ENCODE measurements around the gene KIFC3.
"Not testable (repeated sequence)": the region's sequence is repeated elsewhere in the genome, so short reads cannot be mapped to it uniquely, and the experiment has no call there.

The KIFC3 gene, protein sequence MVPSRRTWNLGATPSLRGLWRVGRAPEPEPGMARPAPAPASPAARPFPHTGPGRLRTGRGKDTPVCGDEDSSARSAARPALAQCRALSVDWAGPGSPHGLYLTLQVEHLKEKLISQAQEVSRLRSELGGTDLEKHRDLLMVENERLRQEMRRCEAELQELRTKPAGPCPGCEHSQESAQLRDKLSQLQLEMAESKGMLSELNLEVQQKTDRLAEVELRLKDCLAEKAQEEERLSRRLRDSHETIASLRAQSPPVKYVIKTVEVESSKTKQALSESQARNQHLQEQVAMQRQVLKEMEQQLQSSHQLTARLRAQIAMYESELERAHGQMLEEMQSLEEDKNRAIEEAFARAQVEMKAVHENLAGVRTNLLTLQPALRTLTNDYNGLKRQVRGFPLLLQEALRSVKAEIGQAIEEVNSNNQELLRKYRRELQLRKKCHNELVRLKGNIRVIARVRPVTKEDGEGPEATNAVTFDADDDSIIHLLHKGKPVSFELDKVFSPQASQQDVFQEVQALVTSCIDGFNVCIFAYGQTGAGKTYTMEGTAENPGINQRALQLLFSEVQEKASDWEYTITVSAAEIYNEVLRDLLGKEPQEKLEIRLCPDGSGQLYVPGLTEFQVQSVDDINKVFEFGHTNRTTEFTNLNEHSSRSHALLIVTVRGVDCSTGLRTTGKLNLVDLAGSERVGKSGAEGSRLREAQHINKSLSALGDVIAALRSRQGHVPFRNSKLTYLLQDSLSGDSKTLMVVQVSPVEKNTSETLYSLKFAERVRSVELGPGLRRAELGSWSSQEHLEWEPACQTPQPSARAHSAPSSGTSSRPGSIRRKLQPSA

DNA sequence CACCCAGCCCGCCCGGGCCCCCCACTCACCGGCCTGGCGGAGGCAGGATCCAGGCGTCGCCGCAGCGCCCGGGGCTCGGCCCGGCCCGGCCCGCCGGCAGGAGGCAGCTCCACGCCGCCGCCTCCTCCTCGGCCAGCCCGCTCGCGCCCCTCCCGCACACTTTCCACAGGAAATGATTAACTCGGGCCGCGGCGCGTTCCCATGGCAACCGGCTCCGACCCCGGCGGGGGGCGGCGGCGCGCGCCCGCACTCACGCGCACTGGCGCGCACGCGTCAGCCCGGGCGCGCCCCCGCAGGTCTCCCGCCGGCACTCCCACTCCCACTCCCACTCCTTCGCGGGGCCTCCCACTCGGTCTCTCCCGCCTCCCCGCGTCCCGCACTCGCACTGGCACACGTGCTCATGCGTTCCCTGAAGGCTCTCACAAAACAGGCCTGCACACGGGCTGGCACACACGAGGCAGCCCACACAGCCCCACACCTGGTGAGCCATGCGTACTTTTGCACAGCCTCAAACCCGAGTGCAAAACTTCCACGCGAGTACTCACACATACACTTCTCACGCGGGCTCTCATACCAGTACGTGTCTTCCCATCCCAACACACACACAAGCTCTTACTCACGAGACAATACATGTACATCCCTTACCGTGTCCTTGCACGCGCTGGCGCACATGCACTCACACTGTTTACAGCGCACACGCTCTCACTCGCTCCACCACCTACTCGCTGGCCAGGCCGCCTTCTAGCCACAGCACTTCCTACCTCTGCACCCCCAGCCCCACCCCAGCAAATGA, at the start of gene KIFC3:
Gene KIFC3, minus strand, starts transcription at position 151 of the 793 bp plus-strand sequence. CDS start 4,248 bp downstream, outside the sequence.
- Histone ChIP-seq H3K9me3 (ENCODE audit: insufficient read depth, low read length) (no peaks in the 10 kb centered on the region), H2AFZ (ENCODE audit: low read depth, low read length) (no peak within 1 kb of the TSS), H3K36me3 (replicated peaks; ENCODE audit: low read depth, low read length) (no peaks in the 10 kb centered on the region), H3K79me2 (ENCODE audit: low read length) (no peaks in the 10 kb centered on the region), H4K20me1 (ENCODE audit: insufficient read depth, low read length) (no peaks in the 10 kb centered on the region), H3K4me1 (ENCODE audit: low read length) (no peaks in the 10 kb centered on the region), H3K9ac (ENCODE audit: low read length) (no peak within 1 kb of the TSS), H3K27me3 (ENCODE audit: low read depth, low read length) (peaks cover 44% of the 10 kb centered on the region), H3K27ac (ENCODE audit: low read length) (no peak within 1 kb of the TSS), H3K4me3 (ENCODE audit: low read length) (no peak within 1 kb of the TSS), H3K4me2 (ENCODE audit: low read length) (no peak within 1 kb of the TSS)
- TF ChIP-seq, protein P1, sequence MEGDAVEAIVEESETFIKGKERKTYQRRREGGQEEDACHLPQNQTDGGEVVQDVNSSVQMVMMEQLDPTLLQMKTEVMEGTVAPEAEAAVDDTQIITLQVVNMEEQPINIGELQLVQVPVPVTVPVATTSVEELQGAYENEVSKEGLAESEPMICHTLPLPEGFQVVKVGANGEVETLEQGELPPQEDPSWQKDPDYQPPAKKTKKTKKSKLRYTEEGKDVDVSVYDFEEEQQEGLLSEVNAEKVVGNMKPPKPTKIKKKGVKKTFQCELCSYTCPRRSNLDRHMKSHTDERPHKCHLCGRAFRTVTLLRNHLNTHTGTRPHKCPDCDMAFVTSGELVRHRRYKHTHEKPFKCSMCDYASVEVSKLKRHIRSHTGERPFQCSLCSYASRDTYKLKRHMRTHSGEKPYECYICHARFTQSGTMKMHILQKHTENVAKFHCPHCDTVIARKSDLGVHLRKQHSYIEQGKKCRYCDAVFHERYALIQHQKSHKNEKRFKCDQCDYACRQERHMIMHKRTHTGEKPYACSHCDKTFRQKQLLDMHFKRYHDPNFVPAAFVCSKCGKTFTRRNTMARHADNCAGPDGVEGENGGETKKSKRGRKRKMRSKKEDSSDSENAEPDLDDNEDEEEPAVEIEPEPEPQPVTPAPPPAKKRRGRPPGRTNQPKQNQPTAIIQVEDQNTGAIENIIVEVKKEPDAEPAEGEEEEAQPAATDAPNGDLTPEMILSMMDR (IDR thresholded peaks at IDR 0.05; ENCODE audit: low read depth, low read length) = no peak
- no peak for TF ChIP-seq EZH2phosphoT487 (IDR thresholded peaks at IDR 0.05; ENCODE audit: low read depth)

DNA sequence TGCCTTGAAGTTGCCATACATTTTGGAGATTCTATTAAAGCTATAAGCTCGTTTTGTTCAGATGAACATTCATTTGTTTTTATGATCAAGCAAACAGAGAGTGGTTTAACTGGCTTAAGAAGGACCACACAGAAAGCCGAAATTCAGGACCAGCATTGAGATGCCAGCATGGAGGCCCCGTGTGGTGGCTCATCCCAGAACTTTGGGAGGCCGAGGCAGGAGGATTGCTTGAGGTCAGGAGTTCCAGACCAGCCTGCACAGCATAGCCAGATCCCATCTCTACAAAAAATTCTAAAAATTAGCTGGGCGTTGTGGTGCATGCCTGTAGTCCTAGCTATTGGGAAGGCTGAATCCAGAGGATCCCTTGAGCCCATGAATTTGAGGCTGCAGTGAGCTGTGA, 45.9 kb upstream of the KIFC3 start:
- H3K36me3 ChIP-seq (replicated peaks; ENCODE audit: low read depth, low read length) = no peaks in the 10 kb centered on the region
- H3K9ac ChIP-seq (ENCODE audit: low read length) = no peak overlapping the region
- no peak overlapping the region for H2AFZ ChIP-seq (ENCODE audit: low read depth, low read length)
- no peak overlapping the region for H3K4me3 ChIP-seq (ENCODE audit: low read length)
- H3K27me3 ChIP-seq (ENCODE audit: low read depth, low read length) = 0 out of 2 replicates have a peak, but pooled peaks cover 3% of the 10 kb centered on the region
- no peak overlapping the region for H3K4me2 ChIP-seq (ENCODE audit: low read length)
- no peaks in the 10 kb centered on the region for H4K20me1 ChIP-seq (ENCODE audit: insufficient read depth, low read length)
- TF ChIP-seq EZH2phosphoT487 (IDR thresholded peaks at IDR 0.05; ENCODE audit: low read depth) = no peak
- no peaks in the 10 kb centered on the region for H3K9me3 ChIP-seq (ENCODE audit: insufficient read depth, low read length)
- H3K79me2 ChIP-seq (ENCODE audit: low read length) = no peaks in the 10 kb centered on the region
- no peak overlapping the region for H3K27ac ChIP-seq (ENCODE audit: low read length)
- H3K4me1 ChIP-seq (ENCODE audit: low read length) = peaks cover 20% of the 10 kb centered on the region

DNA sequence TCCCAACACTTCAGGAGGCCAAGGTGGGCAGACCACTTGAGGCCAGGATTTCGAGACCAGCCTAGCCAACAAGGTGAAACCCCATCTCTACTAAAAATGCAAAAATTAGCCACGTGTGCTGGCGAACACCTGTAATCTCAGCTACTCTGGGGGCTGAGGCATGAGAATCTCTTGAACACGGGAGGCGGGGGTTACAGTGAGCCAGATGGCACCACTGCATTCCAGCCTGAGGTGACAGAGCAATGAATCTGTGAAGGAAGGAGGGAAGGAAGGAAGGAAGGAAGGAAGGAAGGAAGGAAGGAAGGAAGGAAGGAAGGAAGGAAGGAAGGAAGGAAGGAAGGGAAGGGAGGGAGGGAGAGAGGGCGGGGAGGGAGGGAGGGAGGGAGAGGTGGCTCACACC, 44.6 kb upstream of the KIFC3 start:
- peak overlapping the region; percentile 31 for H3K27ac ChIP-seq (ENCODE audit: low read length)
- H3K4me1 ChIP-seq (ENCODE audit: low read length) = peaks cover 20% of the 10 kb centered on the region
- H4K20me1 ChIP-seq (ENCODE audit: insufficient read depth, low read length); H3K9me3 ChIP-seq (ENCODE audit: insufficient read depth, low read length); H2AFZ ChIP-seq (ENCODE audit: low read depth, low read length); H3K36me3 ChIP-seq (replicated peaks; ENCODE audit: low read depth, low read length); H3K79me2 ChIP-seq (ENCODE audit: low read length); H3K27me3 ChIP-seq (ENCODE audit: low read depth, low read length): not testable (repeated sequence)
- H3K4me2 ChIP-seq (ENCODE audit: low read length) = peak overlapping the region; percentile 85
- peak overlapping the region; percentile 62; the same call in 1 of the 2 replicates for H3K4me3 ChIP-seq (ENCODE audit: low read length)
- 0 out of 2 replicates have a peak overlapping the region, but pooled peaks have one; percentile 4 for H3K9ac ChIP-seq (ENCODE audit: low read length)

DNA sequence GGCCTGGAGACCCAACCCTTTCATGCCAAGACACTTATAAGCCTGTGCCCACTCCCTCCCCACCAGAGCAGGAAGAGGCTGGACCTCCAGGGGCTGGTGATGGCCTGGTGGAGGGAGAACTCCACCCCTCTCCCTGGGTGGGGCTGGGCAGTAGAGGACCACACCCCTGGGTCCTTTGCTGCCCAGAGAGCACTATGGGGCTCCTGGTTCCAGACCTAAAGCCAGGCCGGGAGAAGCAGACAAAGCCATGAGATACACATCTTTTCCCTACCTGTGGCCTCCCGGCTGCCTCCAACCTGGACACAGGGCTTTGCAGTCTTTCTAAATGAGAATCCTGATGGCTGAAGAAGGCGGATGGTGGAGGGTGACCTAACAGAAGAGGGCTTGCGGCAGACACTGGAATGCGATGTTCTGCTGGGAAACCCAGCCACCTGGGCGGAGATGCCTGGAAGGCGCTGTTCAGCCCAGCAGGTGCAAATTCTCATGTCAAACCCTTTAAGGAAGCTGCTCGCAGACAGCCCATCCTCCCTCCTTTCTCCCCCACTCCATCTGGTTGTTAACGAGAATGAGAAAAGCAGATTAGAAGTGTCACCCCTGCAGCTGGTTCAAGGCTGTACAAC, 43.9 kb upstream of the KIFC3 start:
- no peak overlapping the region; the same call in 1 of the 2 replicates for H2AFZ ChIP-seq (ENCODE audit: low read depth, low read length)
- TF ChIP-seq, protein P1 (IDR thresholded peaks at IDR 0.05; ENCODE audit: low read depth, low read length) = no peak
- TF ChIP-seq EZH2phosphoT487 (IDR thresholded peaks at IDR 0.05; ENCODE audit: low read depth) = no peak

More for the DNA sequence above, 43.9 kb upstream of the KIFC3 start:
- Histone ChIP-seq H3K4me3 (ENCODE audit: low read length) (peak overlapping the region; percentile 62), H3K27ac (ENCODE audit: low read length) (peak overlapping the region; percentile 31), H3K4me1 (ENCODE audit: low read length) (peaks cover 20% of the 10 kb centered on the region), H3K79me2 (ENCODE audit: low read length) (no peaks in the 10 kb centered on the region), H4K20me1 (ENCODE audit: insufficient read depth, low read length) (no peaks in the 10 kb centered on the region), H3K27me3 (ENCODE audit: low read depth, low read length) (0 out of 2 replicates have a peak, but pooled peaks cover 3% of the 10 kb centered on the region), H3K36me3 (replicated peaks; ENCODE audit: low read depth, low read length) (no peaks in the 10 kb centered on the region), H3K4me2 (ENCODE audit: low read length) (peak overlapping the region; percentile 85), H3K9me3 (ENCODE audit: insufficient read depth, low read length) (no peaks in the 10 kb centered on the region), H3K9ac (ENCODE audit: low read length) (peak overlapping the region; percentile 26; the same call in 1 of the 2 replicates)

Data from OCI-LY3 (cell line).